EH (cell line): ENCODE measurements around the gene RGL1.
"Not testable (repeated sequence)": the region's sequence is repeated elsewhere in the genome, so short reads cannot be mapped to it uniquely, and the experiment has no call there.

ENCODE experiments used
- DNase-seq: peaks from one replicate; pipeline ENCODE4 v3.0.0-alpha.2; 2015; ENCODE audit warnings: low read depth

Gene RGL1

DNA sequence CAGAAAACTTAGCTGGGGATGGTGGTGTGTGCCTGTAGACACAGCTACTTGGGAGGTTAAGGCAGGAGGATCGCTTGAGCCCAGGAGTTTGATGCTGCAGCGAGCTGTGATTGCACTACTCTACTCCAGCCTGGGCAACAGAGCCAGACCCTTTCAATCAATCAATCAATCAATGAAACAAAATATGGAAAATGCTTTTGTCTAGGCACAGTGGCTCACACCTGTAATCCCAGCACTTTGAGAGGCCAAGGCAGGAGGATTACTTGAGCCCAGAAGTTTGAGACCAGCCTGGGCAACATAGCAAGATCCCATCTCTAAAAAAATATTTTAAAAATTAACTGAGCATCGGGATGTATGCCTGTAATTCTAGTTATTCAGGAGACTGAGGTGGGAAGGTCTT lies 19.0 kb upstream of the RGL1 start:
- not testable (repeated sequence) for DNase-seq

GRCh38 chr1:183787704-183788103 lies 17.2 kb upstream of the RGL1 start:
- DNase-seq: no peak

GRCh38 chr1:183791319-183791718 lies 13.6 kb upstream of the RGL1 start:
- no peak for DNase-seq

GRCh38 chr1:183792300-183792699 lies 12.6 kb upstream of the RGL1 start:
- no peak for DNase-seq

GRCh38 chr1:183794088-183794487 lies 10.8 kb upstream of the RGL1 start:
- no peak for DNase-seq

DNA sequence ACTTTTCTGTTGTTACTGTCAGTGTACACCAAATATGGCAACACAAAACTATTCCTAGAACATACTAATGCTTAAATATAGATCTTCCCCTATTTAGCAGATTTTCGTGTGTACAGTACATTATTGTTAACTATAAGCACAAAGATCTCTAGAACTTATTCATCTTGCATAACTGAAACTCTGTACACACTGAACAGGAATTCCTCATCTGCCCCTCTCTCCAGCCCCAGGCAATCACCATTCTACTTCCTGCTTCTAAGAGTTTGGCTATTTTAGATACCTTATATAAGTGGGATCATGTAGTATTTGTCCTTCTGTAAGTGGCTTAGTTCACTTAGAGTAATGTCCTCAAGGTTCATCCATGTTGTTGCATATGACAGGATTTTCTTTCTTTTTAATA lies 4.5 kb upstream of the RGL1 start:
- DNase-seq: no peak

DNA sequence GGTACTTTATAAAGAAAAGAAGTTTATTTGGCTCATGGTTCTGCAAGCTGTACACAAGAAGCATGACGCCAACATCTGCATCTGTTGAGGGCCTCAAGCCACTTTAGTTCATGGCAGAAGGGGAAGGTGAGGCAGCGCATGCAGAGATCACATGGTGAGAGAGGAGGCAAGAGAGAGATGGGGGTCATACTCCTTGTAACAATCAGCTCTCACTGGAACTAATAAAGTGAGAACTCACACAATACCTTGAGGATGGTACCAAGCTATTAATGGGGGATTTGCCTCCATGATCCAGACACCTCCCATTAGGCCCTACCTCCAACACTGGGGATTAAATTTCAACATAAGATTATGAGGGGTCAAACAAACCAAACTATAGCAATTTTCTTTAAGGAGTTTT lies 3.3 kb upstream of the RGL1 start:
- DNase-seq: no peak

DNA sequence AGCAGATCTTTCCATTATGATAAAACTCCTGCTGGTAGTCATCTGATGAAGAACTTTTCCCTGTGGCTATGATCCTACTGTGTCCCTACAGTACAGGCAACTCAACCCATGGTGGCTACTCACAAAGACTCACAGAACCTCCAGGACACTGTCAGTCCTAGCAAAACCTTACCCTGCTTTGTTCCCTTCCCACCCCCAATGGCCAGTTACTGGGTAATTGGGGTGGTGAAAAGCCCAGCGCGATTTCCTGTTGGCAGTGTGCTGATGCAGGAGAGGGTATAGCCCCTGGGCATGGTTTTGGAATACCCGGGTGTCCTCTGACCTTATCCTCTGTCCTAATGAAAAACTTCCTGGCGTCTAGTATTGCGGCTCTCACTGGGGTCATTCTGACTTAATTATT lies 533 bp upstream of the RGL1 start:
- DNase-seq: no peak

DNA sequence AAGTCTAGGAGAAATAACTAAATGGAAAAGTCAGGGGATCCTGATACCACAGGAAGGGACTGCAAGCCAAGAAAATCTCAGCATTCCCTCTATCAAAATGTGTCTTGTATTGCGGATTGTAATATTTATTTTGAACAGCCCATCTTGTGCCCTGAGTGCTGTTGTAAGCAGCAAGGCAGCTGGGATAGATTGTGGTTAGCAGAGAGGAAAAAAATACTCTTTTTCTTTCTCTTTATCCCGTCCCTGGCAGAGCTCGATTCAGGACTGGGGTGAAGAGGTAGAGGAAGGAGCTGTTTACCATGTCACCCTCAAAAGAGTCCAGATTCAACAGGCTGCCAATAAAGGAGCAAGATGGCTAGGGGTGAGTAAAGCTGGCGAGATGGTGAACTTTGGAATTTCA lies 1.2 kb downstream of the RGL1 start:
- peak; percentile 64 for DNase-seq

DNA sequence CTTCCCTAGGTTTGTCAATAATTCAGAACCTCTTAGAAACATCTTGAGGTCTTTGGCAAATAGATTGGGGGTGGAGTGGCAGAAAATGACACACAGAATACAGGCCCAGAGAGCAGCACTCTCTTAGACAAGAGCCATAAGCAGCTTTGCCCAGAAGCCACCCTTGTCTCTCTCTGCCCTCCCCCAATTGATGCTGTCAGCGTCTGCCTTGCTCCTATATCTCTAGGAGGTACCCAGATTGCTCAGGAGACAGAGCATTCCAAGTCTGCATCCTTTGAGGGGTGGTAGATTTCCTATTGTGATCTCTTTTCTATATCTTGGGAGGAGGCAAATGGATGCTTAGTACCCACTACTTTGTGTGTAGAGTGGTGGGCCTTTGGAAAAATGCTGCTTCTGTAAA lies 1.8 kb downstream of the RGL1 start:
- DNase-seq: no peak

DNA sequence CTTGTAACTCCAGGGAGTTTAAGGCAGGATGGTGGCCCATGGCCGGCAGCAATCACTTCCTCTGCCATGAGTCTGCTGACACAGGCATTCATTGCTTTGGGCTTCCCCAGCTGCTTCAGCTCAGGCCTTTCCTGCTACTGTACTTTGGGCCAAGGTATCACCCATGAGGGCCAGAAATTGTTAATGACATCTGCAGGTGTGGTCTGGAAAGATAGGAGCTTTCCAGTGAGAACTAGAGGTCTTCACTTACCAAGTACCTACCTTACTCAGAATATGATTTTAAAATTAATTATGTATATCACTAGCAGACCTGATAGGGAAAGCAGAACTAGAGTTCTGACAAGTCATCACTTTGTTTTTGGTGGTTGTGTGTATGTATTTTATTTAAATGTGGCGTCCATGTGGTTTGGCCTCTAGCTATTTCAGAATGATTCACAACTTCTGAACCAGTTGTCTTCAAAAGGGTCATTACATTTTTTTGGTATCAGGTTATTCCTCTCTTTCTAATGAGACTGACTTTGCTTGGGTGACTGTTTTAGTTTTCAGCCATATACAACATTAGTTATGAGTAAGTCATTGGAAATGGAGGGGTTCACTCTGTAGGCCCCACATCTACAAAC lies 2.7 kb downstream of the RGL1 start:
- peak; percentile 84 for DNase-seq

- peak; percentile 58 for DNase-seq
These were observed 3.5 kb downstream of the RGL1 start for GRCh38 chr1:183808296-183809027.

DNA sequence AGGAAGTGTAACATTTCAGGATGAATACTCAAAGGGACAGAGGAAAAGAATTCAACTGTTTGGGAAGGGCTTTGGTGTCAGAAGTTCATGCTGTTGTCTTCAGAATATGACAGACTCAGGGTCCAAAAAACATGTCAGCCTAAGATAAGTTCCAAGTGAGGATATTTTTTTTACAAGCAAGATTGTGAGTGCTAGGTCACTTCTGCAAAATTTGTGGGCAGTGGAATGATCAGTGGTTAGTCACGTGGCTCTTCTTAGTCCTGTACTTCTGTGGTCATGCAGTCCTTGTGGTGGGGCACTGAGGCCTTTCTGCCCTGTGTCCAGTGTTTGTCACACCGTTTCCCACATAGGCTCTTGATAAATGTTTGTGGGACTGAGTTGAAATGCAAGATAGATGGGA lies 5.2 kb downstream of the RGL1 start:
- peak; percentile 27 for DNase-seq

DNA sequence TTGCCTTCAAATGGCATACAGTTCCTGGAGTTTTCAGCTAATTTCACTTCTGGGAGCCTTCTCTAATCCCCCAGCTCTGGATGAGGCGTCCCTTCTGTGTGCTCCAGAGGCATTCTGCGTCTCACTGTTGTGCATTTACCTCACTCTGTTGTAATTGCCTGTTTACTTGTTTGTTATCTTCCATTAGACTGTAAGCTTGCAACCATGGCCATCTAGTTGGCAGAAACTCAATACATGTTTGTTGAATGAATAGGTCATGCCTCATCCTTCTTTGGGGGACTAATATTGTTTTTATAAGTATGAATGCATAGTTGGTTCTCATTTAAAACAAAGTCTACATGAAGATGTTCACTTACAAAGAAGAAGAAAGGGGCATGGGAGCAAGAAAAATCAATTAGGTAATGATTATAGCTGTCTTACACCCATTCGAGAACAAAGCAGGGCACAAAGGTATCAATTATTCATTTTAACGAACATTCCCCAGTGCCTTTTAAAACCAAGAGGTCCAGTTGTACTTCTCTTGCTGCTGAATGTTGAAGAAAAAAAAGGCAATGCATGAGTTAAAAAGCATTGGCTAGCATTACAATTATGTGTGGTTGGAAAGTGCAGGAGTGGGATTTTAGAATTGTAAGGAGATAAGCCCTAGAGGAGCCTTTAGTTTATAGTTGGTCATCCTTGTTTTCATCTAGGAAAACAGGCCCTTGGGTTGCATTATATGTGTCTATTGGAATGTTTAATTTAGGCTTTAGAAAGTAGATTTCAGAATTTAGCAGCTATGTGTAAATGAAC lies 6.0 kb downstream of the RGL1 start:
- no peak for DNase-seq

- no peak for DNase-seq
These were observed 7.2 kb downstream of the RGL1 start for GRCh38 chr1:183812128-183812527.

DNA sequence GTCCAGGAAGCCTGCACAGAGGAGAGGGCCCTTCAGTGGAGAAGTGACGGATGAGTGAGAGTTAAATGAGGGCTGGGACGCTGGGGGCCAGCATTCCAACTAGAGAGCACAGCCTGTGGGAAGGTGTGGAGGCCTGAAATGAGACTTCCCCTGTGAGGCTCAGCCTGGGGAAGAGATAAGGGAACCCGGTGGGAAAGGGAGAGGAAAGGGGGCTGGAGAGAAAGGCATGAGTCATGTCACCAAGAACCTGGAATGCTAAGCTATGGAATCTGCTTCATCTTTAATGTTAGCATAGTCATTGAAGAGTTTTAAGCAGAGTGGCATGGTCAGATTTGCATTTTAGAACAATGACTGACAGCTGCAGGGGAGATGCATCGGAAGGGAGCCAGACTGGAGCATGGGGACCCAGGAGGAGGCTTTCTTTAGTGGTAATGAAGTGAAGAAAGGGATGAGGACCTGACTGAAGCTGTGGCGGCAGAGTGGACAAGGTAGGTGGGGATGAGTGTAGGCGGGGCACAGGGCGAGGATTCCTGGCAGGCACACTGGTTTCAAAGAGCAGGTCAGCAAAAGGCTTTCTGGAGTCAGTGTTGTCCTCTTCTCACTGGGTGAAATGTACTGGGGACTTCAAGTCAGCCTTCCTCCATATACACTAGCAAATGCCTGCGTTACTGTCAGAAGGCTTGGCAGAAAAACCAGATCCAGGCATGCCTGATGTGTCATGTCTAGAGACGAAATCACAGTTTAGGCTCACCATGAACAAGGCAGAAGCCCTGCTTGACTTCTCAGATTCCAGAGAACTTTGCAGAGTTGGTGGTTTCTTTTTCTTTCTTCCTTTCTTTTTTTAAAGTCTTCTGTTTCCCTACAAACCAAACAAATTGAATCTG lies 8.0 kb downstream of the RGL1 start:
- peak; percentile 77 for DNase-seq

GRCh38 chr1:183814121-183814681 lies 9.3 kb downstream of the RGL1 start:
- no peak for DNase-seq

GRCh38 chr1:183816110-183816509 lies 11.2 kb downstream of the RGL1 start:
- no peak for DNase-seq

GRCh38 chr1:183817576-183818288 lies 12.8 kb downstream of the RGL1 start:
- DNase-seq: peak; percentile 49

DNA sequence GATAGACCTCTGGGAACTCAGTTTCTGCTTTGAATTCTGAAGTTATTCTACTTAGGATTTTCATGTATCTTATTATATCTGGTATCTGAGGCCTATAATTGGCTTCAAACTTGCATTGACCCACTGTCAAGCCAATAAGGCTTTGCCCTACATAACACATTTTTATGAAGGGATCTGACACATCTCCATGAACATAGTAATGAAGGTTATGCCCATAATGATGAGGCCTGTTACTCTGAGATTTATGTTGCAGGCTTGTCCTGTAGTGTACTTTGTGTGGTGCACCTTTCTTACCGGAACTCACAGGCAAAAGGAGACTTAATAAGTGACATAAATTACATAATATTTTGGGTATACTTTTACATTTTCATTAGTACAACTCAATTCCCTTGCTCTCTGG lies 14.1 kb downstream of the RGL1 start:
- DNase-seq: no peak

GRCh38 chr1:183821309-183821888 lies 16.5 kb downstream of the RGL1 start:
- no peak for DNase-seq
